Spinal cord (tissue), 10 donors: Measurements from ENCODE around the gene SHISA6. TPM values are rescaled to one million over a fixed set of nuclear protein-coding genes. Genes with fewer than 3 reads are reported as not detected.

Experiments used
- DNase-seq, 6 donors: peaks; one replicate each; pipeline versions ENCODE4 v3.0.0 to v3.0.0-alpha.2; 2013 to 2015; ENCODE audit warnings: low spot score in 6 of 6, low read depth in 4 of 6
- H3K27ac ChIP-seq: one replicate; pipeline ENCODE4 v1.5.1; 2013; ENCODE audit warnings: low read depth, low read length, control low read depth
- H3K27me3 ChIP-seq: one replicate; pipeline ENCODE4 v1.6.1; 2013; ENCODE audit warnings: low read length; ENCODE audit not compliant: control insufficient read depth, insufficient read depth
- H3K36me3 ChIP-seq: one replicate; pipeline ENCODE4 v1.6.1; 2013; ENCODE audit warnings: low read length; ENCODE audit not compliant: control insufficient read depth, insufficient read depth
- H3K4me1 ChIP-seq: one replicate; pipeline ENCODE4 v1.6.1; 2013; ENCODE audit warnings: low read length; ENCODE audit not compliant: control insufficient read depth, insufficient read depth
- H3K4me3 ChIP-seq: one replicate; pipeline ENCODE4 v1.5.1; 2013; ENCODE audit warnings: low read depth, low read length, control low read depth
- H3K9me3 ChIP-seq: one replicate; pipeline ENCODE4 v1.6.1; 2013; ENCODE audit warnings: low read length; ENCODE audit not compliant: control insufficient read depth, insufficient read depth
- WGBS: methylation state at CpG from one replicate; pipeline ENCODE4 v1.1.5; 2013; ENCODE audit warnings: missing lambda C conversion rate; ENCODE audit not compliant: insufficient coverage; 5-methylcytosine and 5-hydroxymethylcytosine counted together
- polyA plus RNA-seq, 2 donors: library from polyadenylated mRNA; unstranded; fragments of 120-200 nt; gene quantifications; one replicate each; pipeline ENCODE4 v1.2.1, GENCODE V29; 2013; ENCODE audit not compliant: insufficient read length in 2 of 2
- total RNA-seq, 2 donors: library from RNA; depleted of rRNA in 1 of 2; stranded (reverse); fragments of 120-200 nt in 1 of 2; fragments of >200 nt in 1 of 2; gene quantifications; one replicate each; pipeline versions ENCODE4 v1.2.3 to v1.2.4, GENCODE V29; 2013 to 2014
- donor health status: healthy.

Gene SHISA6
- total and polyA plus RNA-seq, 4 donors = 15.5 to 104 (median 44.3) TPM

- Histone ChIP-seq H3K27ac (no peak overlapping the region), H3K36me3 (no peaks in the 10 kb centered on the region), H3K4me1 (no peaks in the 10 kb centered on the region), H3K27me3 (no peaks in the 10 kb centered on the region), H3K9me3 (no peaks in the 10 kb centered on the region), H3K4me3 (no peak overlapping the region)
- DNase-seq = no peak
- WGBS = 59% methylated on average over 4 of the region's 4 CpGs
Measured at GRCh38 chr17:11511696-11512095, 270.7 kb downstream of the SHISA6 start.

- H3K4me1 ChIP-seq = no peaks in the 10 kb centered on the region
- no peaks in the 10 kb centered on the region for H3K9me3 ChIP-seq
- H3K36me3 ChIP-seq = no peaks in the 10 kb centered on the region
- H3K27ac ChIP-seq = no peak overlapping the region
- no peaks in the 10 kb centered on the region for H3K27me3 ChIP-seq
- DNase-seq = no peak
- H3K4me3 ChIP-seq = no peak overlapping the region
- 91% methylated on average over 2 of the region's 2 CpGs for WGBS
Measured at GRCh38 chr17:11514565-11514964, 273.6 kb downstream of the SHISA6 start.

GRCh38 chr17:11514981-11515680 is 274.1 kb downstream of the SHISA6 start:
- Histone ChIP-seq H3K9me3 (no peaks in the 10 kb centered on the region), H3K4me1 (no peaks in the 10 kb centered on the region), H3K27me3 (no peaks in the 10 kb centered on the region), H3K4me3 (no peak overlapping the region), H3K36me3 (no peaks in the 10 kb centered on the region), H3K27ac (no peak overlapping the region)
- 74% methylated on average over 4 of the region's 4 CpGs for WGBS
- DNase-seq = no peak

GRCh38 chr17:11515901-11516300 is 274.9 kb downstream of the SHISA6 start:
- DNase-seq = no peak
- 47% methylated on average over 1 of the region's 2 CpGs for WGBS
- H3K4me3 ChIP-seq = no peak overlapping the region
- H3K27ac ChIP-seq = no peak overlapping the region
- H3K36me3 ChIP-seq = no peaks in the 10 kb centered on the region
- H3K9me3 ChIP-seq = no peaks in the 10 kb centered on the region
- H3K27me3 ChIP-seq = no peaks in the 10 kb centered on the region
- no peaks in the 10 kb centered on the region for H3K4me1 ChIP-seq

GRCh38 chr17:11535231-11535630 is 294.2 kb downstream of the SHISA6 start:
- 86% methylated on average over 2 of the region's 2 CpGs for WGBS
- no peak for DNase-seq
- Histone ChIP-seq H3K9me3 (no peaks in the 10 kb centered on the region), H3K4me1 (peaks cover 2% of the 10 kb centered on the region), H3K36me3 (no peaks in the 10 kb centered on the region), H3K27me3 (no peaks in the 10 kb centered on the region), H3K4me3 (no peak overlapping the region), H3K27ac (no peak overlapping the region)

GRCh38 chr17:11538366-11538765 is 297.4 kb downstream of the SHISA6 start:
- DNase-seq = no peak
- H3K9me3 ChIP-seq = peaks cover 5% of the 10 kb centered on the region
- H3K27ac ChIP-seq = no peak overlapping the region
- peaks cover 2% of the 10 kb centered on the region for H3K4me1 ChIP-seq
- H3K4me3 ChIP-seq = no peak overlapping the region
- 95% methylated on average over 2 of the region's 5 CpGs for whole genome bisulfite sequencing
- no peaks in the 10 kb centered on the region for H3K36me3 ChIP-seq
- H3K27me3 ChIP-seq = no peaks in the 10 kb centered on the region

GRCh38 chr17:11539637-11540036 is 298.6 kb downstream of the SHISA6 start:
- Histone ChIP-seq H3K27ac (no peak overlapping the region), H3K4me3 (no peak overlapping the region), H3K27me3 (no peaks in the 10 kb centered on the region), H3K4me1 (peaks cover 2% of the 10 kb centered on the region), H3K36me3 (no peaks in the 10 kb centered on the region), H3K9me3 (peaks cover 5% of the 10 kb centered on the region)
- WGBS = 76% methylated on average over 7 of the region's 7 CpGs
- no peak for DNase-seq

GRCh38 chr17:11545002-11545401 is 304.0 kb downstream of the SHISA6 start:
- Histone ChIP-seq H3K36me3 (no peaks in the 10 kb centered on the region), H3K9me3 (peaks cover 5% of the 10 kb centered on the region), H3K27me3 (no peaks in the 10 kb centered on the region), H3K4me3 (no peak overlapping the region), H3K27ac (no peak overlapping the region), H3K4me1 (no peaks in the 10 kb centered on the region)
- no peak for DNase-seq
- 100% methylated on average over 1 of the region's 6 CpGs for WGBS

- H3K4me3 ChIP-seq = no peak overlapping the region
- H3K27ac ChIP-seq = no peak overlapping the region
Measured at GRCh38 chr17:11545696-11546095, 304.7 kb downstream of the SHISA6 start.

GRCh38 chr17:11547853-11548252 is 306.8 kb downstream of the SHISA6 start:
- Histone ChIP-seq H3K4me3 (no peak overlapping the region), H3K27ac (no peak overlapping the region), H3K36me3 (no peaks in the 10 kb centered on the region), H3K4me1 (no peaks in the 10 kb centered on the region), H3K27me3 (no peaks in the 10 kb centered on the region), H3K9me3 (no peaks in the 10 kb centered on the region)
- WGBS = 93% methylated on average over 3 of the region's 4 CpGs
- peak in 1 of 6 donors; percentile 60 for DNase-seq

More at GRCh38 chr17:11545696-11546095, 304.7 kb downstream of the SHISA6 start:
- H3K27me3 ChIP-seq = no peaks in the 10 kb centered on the region
- DNase-seq = no peak
- no peaks in the 10 kb centered on the region for H3K4me1 ChIP-seq
- no peaks in the 10 kb centered on the region for H3K36me3 ChIP-seq
- WGBS = 80% methylated on average over 1 of the region's 3 CpGs
- H3K9me3 ChIP-seq = peaks cover 5% of the 10 kb centered on the region
